ENCODE measurements around the gene GPR142. TPM values are rescaled to one million over a fixed set of nuclear protein-coding genes. Genes with fewer than 3 reads are reported as not detected.

The GPR142 gene
- total and polyA plus RNA-seq, 4 donors = 0.05 to 0.08 TPM; not detected in 2

DNA sequence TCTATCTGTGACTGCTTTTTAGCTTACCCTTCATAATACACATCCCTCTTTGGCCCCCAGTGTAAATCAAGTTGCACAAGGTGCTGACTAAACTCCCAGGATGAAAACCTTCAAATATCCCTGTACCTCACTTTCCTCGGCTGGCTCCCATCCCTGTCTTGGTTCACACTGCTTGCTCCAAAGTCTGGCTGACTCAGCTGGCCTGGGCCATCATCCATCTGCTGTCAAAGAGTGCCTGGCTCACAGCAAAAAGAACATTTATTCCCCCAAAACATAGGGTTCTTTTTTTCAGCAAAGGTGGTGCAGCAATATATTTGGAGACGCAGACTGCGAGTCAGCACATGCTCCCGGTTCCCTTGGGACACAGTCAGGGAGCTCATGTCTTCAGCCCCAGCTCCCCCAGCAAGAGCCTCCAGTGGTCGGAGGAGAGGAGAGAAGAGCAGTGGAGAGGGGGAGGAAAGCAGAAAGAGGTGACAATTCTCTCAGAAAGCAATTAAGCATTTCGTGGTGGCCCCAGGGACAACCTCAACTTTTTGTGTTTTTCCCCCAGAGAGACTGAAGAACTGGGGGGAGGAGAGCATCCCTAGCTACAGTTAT lies 26.1 kb downstream of the GPR142 start:
- 90% methylated on average over 6 of the region's 6 CpGs for WGBS
- DNase-seq (ENCODE audit: low spot score) = no peak
- H3K27me3 ChIP-seq (ENCODE audit: control insufficient read depth in 4 of 4, insufficient read depth in 4 of 4, low read length in 3 of 4) = no peaks in the 10 kb centered on the region
- no peaks in the 10 kb centered on the region for H3K4me1 ChIP-seq (ENCODE audit: control insufficient read depth in 4 of 4, insufficient read depth in 4 of 4, low read length in 3 of 4)
- H3K9me3 ChIP-seq (ENCODE audit: control insufficient read depth in 4 of 4, low read length in 3 of 4) = no peaks in the 10 kb centered on the region
- TF ChIP-seq JUND (IDR thresholded peaks at IDR 0.05) = no peak
- H3K4me3 ChIP-seq (ENCODE audit: low read depth in 1 of 3, low read length in 3 of 3) = no peak overlapping the region
- no peak overlapping the region for H3K27ac ChIP-seq (ENCODE audit: low read depth in 1 of 2, low read length in 2 of 2)
- no peaks in the 10 kb centered on the region for H3K36me3 ChIP-seq (ENCODE audit: control insufficient read depth in 4 of 4, insufficient read depth in 3 of 4, low read depth in 1 of 4, low read length in 3 of 4)
- no peak overlapping the region for H3K9ac ChIP-seq (ENCODE audit: low read depth in 1 of 2, low read length in 2 of 2)

DNA sequence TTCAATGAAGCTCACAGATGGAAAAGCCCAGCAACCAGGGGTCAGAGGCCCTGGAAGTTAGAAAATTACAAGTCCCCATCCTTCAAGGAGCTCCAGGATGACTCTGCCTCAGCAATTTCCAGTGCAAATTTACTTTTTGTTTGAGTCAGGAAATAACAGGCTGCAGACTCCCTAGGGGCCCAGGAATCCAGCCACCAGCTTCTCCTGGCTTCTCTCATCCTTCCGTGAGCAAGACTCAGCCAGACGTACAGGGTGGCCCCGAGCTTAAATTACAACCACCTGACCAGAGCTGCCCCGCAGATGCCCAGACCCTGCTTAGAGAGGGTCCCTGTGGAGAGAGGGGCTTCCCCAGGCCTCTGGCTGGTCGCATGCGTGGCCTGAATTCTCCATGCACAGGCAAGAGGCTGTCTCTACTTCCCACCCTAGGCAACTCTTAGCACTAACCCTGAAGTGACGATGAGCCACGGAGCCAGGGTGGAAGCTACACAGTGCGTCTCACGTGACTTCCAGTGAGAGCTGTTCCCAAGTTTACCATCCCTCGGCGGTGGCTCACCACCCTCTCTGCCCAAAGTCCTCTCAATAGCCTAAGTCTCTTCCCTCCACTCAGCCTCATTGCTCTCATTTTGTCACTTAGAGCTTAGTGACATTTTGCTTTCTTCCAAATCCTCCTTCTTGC lies 27.1 kb downstream of the GPR142 start:
- TF ChIP-seq HNF4A (conservative IDR thresholded peaks at IDR 0.05) = no peak
- no peak for TF ChIP-seq TAF1 (conservative IDR thresholded peaks at IDR 0.05)
- no peak for TF ChIP-seq JUND (IDR thresholded peaks at IDR 0.05)
- TF ChIP-seq FOXA1 (IDR thresholded peaks at IDR 0.05) = no peak
- TF ChIP-seq, protein P1, sequence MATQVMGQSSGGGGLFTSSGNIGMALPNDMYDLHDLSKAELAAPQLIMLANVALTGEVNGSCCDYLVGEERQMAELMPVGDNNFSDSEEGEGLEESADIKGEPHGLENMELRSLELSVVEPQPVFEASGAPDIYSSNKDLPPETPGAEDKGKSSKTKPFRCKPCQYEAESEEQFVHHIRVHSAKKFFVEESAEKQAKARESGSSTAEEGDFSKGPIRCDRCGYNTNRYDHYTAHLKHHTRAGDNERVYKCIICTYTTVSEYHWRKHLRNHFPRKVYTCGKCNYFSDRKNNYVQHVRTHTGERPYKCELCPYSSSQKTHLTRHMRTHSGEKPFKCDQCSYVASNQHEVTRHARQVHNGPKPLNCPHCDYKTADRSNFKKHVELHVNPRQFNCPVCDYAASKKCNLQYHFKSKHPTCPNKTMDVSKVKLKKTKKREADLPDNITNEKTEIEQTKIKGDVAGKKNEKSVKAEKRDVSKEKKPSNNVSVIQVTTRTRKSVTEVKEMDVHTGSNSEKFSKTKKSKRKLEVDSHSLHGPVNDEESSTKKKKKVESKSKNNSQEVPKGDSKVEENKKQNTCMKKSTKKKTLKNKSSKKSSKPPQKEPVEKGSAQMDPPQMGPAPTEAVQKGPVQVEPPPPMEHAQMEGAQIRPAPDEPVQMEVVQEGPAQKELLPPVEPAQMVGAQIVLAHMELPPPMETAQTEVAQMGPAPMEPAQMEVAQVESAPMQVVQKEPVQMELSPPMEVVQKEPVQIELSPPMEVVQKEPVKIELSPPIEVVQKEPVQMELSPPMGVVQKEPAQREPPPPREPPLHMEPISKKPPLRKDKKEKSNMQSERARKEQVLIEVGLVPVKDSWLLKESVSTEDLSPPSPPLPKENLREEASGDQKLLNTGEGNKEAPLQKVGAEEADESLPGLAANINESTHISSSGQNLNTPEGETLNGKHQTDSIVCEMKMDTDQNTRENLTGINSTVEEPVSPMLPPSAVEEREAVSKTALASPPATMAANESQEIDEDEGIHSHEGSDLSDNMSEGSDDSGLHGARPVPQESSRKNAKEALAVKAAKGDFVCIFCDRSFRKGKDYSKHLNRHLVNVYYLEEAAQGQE (IDR thresholded peaks at IDR 0.05) = no peak
- TF ChIP-seq EGR1 (IDR thresholded peaks at IDR 0.05; ENCODE audit: low read depth in 2 of 2) = no peak
- no peak for TF ChIP-seq NR2F2 (IDR thresholded peaks at IDR 0.05)
- TF ChIP-seq FOXA2 (IDR thresholded peaks at IDR 0.05) = no peak
- TF ChIP-seq, protein P2, sequence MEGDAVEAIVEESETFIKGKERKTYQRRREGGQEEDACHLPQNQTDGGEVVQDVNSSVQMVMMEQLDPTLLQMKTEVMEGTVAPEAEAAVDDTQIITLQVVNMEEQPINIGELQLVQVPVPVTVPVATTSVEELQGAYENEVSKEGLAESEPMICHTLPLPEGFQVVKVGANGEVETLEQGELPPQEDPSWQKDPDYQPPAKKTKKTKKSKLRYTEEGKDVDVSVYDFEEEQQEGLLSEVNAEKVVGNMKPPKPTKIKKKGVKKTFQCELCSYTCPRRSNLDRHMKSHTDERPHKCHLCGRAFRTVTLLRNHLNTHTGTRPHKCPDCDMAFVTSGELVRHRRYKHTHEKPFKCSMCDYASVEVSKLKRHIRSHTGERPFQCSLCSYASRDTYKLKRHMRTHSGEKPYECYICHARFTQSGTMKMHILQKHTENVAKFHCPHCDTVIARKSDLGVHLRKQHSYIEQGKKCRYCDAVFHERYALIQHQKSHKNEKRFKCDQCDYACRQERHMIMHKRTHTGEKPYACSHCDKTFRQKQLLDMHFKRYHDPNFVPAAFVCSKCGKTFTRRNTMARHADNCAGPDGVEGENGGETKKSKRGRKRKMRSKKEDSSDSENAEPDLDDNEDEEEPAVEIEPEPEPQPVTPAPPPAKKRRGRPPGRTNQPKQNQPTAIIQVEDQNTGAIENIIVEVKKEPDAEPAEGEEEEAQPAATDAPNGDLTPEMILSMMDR (IDR thresholded peaks at IDR 0.05; ENCODE audit: low read depth, low read length, missing input control) = no peak
- TF ChIP-seq HNF4G (IDR thresholded peaks at IDR 0.05) = no peak
- no peak for TF ChIP-seq GABPA (IDR thresholded peaks at IDR 0.05 in 1 of 2, conservative IDR thresholded peaks at IDR 0.05 in 1 of 2)
- TF ChIP-seq, protein P3, sequence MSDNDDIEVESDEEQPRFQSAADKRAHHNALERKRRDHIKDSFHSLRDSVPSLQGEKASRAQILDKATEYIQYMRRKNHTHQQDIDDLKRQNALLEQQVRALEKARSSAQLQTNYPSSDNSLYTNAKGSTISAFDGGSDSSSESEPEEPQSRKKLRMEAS (IDR thresholded peaks at IDR 0.05) = no peak
- TF ChIP-seq SP1 (IDR thresholded peaks at IDR 0.05) = no peak
- TF ChIP-seq RAD21 (IDR thresholded peaks at IDR 0.05) = no peak
- TF ChIP-seq, protein P4, sequence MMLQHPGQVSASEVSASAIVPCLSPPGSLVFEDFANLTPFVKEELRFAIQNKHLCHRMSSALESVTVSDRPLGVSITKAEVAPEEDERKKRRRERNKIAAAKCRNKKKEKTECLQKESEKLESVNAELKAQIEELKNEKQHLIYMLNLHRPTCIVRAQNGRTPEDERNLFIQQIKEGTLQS (IDR thresholded peaks at IDR 0.05) = no peak
- TF ChIP-seq, protein P5, sequence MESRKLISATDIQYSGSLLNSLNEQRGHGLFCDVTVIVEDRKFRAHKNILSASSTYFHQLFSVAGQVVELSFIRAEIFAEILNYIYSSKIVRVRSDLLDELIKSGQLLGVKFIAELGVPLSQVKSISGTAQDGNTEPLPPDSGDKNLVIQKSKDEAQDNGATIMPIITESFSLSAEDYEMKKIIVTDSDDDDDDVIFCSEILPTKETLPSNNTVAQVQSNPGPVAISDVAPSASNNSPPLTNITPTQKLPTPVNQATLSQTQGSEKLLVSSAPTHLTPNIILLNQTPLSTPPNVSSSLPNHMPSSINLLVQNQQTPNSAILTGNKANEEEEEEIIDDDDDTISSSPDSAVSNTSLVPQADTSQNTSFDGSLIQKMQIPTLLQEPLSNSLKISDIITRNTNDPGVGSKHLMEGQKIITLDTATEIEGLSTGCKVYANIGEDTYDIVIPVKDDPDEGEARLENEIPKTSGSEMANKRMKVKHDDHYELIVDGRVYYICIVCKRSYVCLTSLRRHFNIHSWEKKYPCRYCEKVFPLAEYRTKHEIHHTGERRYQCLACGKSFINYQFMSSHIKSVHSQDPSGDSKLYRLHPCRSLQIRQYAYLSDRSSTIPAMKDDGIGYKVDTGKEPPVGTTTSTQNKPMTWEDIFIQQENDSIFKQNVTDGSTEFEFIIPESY (IDR thresholded peaks at IDR 0.05) = no peak
- TF ChIP-seq YY1 (IDR thresholded peaks at IDR 0.05) = no peak
- TF ChIP-seq RXRA (IDR thresholded peaks at IDR 0.05) = no peak
- no peaks in the 10 kb centered on the region for H3K36me3 ChIP-seq (ENCODE audit: control insufficient read depth in 4 of 4, insufficient read depth in 3 of 4, low read depth in 1 of 4, low read length in 3 of 4)
- H3K27ac ChIP-seq (ENCODE audit: low read depth in 1 of 2, low read length in 2 of 2) = no peak overlapping the region

More for the DNA sequence above, 27.1 kb downstream of the GPR142 start:
- Histone ChIP-seq H3K4me1 (ENCODE audit: control insufficient read depth in 4 of 4, insufficient read depth in 4 of 4, low read length in 3 of 4) (no peaks in the 10 kb centered on the region), H3K9ac (ENCODE audit: low read depth in 1 of 2, low read length in 2 of 2) (no peak overlapping the region), H3K9me3 (ENCODE audit: control insufficient read depth in 4 of 4, low read length in 3 of 4) (no peaks in the 10 kb centered on the region), H3K27me3 (ENCODE audit: control insufficient read depth in 4 of 4, insufficient read depth in 4 of 4, low read length in 3 of 4) (no peaks in the 10 kb centered on the region), H3K4me3 (ENCODE audit: low read depth in 1 of 3, low read length in 3 of 3) (no peak overlapping the region)
- no peak for DNase-seq (ENCODE audit: low spot score)
- WGBS = 93% methylated on average over 12 of the region's 12 CpGs

Data from liver (tissue), 9 donors.